ENCODE data around the gene COL27A1.

The COL27A1 gene

DNA sequence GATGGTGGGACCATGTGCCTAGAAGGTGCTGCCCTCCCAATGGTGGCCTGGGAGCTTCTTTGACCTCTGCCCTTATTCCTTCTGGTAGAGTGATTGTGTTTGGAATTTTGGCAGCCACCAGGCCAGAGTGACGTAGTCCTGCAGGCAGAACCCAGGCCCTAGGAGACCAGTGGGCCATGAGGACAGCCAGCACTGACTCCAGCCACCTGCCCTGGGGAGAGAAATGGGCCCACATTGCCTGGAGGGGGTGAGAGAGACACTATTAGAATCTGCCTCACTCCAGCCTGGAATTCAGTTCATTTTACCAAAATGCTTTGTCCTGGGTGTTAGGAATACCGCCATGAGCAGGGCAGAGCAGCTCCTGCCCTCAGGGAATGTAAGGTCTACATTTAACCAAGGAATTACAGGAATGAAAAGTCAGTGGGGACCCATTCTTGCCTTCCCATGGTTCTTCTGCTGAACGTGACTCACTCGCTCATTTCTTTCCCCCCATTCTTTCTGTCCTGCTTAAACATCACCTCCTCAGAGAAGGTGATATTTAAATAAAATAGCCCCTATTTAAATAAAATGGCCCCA is 5.5 kb upstream of the COL27A1 start:
- WGBS (ENCODE audit: extremely low coverage, insufficient coverage, low lambda C conversion rate): no CpG with 5 or more reads among the region's 4 CpGs
- Histone ChIP-seq H4K5ac (ENCODE audit: low read length) (no peak overlapping the region), H2BK5ac (ENCODE audit: low read length) (no peak overlapping the region), H3K23ac (ENCODE audit: low read length) (no peak overlapping the region), H4K8ac (ENCODE audit: low read depth, low read length) (no peak overlapping the region), H3K79me1 (ENCODE audit: low read length) (no peaks in the 10 kb centered on the region), H3K4me1 (ENCODE audit: control insufficient read depth, low read depth, low read length) (peaks cover 3% of the 10 kb centered on the region), H3K18ac (ENCODE audit: low read length) (no peak overlapping the region), H3K27me3 (ENCODE audit: insufficient read depth, low read length, poor library complexity) (peaks cover 4% of the 10 kb centered on the region), H3K36me3 (ENCODE audit: control insufficient read depth, insufficient read depth, low read length) (no peaks in the 10 kb centered on the region), H3K9ac (ENCODE audit: low read length) (no peak overlapping the region), H3K4me2 (ENCODE audit: low read length) (no peak overlapping the region), H2AK5ac (ENCODE audit: low read length) (no peak overlapping the region), H3K4me3 (ENCODE audit: low read length) (no peak overlapping the region), H3K4ac (ENCODE audit: low read depth, low read length) (no peak overlapping the region), H3K27ac (ENCODE audit: low read depth, low read length) (no peak overlapping the region), H3K79me2 (ENCODE audit: control insufficient read depth, insufficient read depth, low read length) (no peaks in the 10 kb centered on the region), H2BK15ac (replicated peaks; ENCODE audit: low read depth) (no peak overlapping the region), H3K56ac (ENCODE audit: low read length) (no peak overlapping the region), H2BK120ac (ENCODE audit: low read depth, low read length) (no peak overlapping the region)
- DNase-seq: peak; percentile 59

DNA sequence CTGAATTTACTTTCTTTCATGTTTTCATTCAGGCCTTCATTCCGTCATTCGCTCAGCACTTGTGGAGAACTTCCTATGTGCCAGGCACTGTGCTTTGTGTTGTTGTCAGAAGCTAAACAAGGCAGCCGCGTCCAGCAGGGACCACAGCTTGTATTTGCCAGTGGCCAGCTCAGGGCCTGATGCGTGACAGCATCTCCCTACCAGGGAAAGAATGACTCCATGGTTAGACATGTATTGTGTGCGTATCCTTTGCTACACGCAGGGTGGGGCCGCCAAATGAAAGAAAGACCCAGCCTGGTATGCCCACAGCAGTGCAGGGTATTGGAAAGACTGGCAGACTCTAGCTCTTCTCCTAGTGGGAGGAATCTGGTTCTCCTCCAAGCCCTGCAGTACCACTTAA is 4.7 kb upstream of the COL27A1 start:
- Histone ChIP-seq H2BK120ac (ENCODE audit: low read depth, low read length) (no peak overlapping the region), H3K4me2 (ENCODE audit: low read length) (no peak overlapping the region), H3K79me2 (ENCODE audit: control insufficient read depth, insufficient read depth, low read length) (no peaks in the 10 kb centered on the region), H2BK5ac (ENCODE audit: low read length) (no peak overlapping the region), H3K23ac (ENCODE audit: low read length) (no peak overlapping the region), H4K8ac (ENCODE audit: low read depth, low read length) (no peak overlapping the region), H2BK15ac (replicated peaks; ENCODE audit: low read depth) (no peak overlapping the region), H2AK5ac (ENCODE audit: low read length) (no peak overlapping the region), H3K36me3 (ENCODE audit: control insufficient read depth, insufficient read depth, low read length) (no peaks in the 10 kb centered on the region), H3K4me1 (ENCODE audit: control insufficient read depth, low read depth, low read length) (peaks cover 3% of the 10 kb centered on the region), H3K79me1 (ENCODE audit: low read length) (no peaks in the 10 kb centered on the region), H4K5ac (ENCODE audit: low read length) (no peak overlapping the region), H3K56ac (ENCODE audit: low read length) (no peak overlapping the region), H3K4ac (ENCODE audit: low read depth, low read length) (no peak overlapping the region), H3K27me3 (ENCODE audit: insufficient read depth, low read length, poor library complexity) (peaks cover 5% of the 10 kb centered on the region), H3K18ac (ENCODE audit: low read length) (no peak overlapping the region), H3K27ac (ENCODE audit: low read depth, low read length) (no peak overlapping the region), H3K4me3 (ENCODE audit: low read length) (no peak overlapping the region), H3K9ac (ENCODE audit: low read length) (no peak overlapping the region)
- no peak for DNase-seq
- no CpG with 5 or more reads among the region's 8 CpGs for WGBS (ENCODE audit: extremely low coverage, insufficient coverage, low lambda C conversion rate)

DNA sequence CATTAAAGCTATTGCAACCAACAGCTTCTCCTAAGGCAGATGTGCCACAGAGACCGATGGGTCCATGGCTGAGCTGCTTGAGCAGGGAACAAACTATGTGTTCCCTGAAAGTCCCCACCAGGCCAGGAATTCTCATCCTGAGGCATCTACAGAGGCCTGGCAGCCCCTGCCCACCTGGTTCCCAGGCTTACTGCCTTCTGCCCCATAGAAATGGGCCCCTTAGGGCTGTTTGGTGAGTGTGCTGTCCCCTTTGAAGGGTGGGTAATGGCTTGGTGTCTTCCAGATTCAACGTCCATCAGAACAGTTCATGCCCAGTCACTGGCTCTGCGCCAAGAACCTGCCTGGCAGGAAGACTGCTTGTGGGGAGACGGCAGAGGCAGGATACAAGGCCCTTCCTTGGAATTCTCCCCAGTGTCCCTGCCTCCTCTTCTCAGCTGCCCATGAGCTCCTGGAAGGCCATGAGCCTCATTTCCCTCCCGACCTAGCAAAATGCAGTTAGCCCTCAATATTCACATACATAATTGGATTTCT is 3.8 kb upstream of the COL27A1 start:
- peaks cover 2% of the 10 kb centered on the region for H3K79me1 ChIP-seq (ENCODE audit: low read length)
- H3K36me3 ChIP-seq (ENCODE audit: control insufficient read depth, insufficient read depth, low read length): no peaks in the 10 kb centered on the region
- no peak overlapping the region for H2BK5ac ChIP-seq (ENCODE audit: low read length)
- no peak overlapping the region for H2BK120ac ChIP-seq (ENCODE audit: low read depth, low read length)
- no peak for DNase-seq
- no peak overlapping the region for H4K8ac ChIP-seq (ENCODE audit: low read depth, low read length)
- H2BK15ac ChIP-seq (replicated peaks; ENCODE audit: low read depth): no peak overlapping the region
- H3K9ac ChIP-seq (ENCODE audit: low read length): no peak overlapping the region
- H3K79me2 ChIP-seq (ENCODE audit: control insufficient read depth, insufficient read depth, low read length): peaks cover 2% of the 10 kb centered on the region
- H3K4me1 ChIP-seq (ENCODE audit: control insufficient read depth, low read depth, low read length): peaks cover 3% of the 10 kb centered on the region
- no peak overlapping the region for H4K5ac ChIP-seq (ENCODE audit: low read length)
- no peak overlapping the region for H3K4me2 ChIP-seq (ENCODE audit: low read length)
- no peak overlapping the region for H2AK5ac ChIP-seq (ENCODE audit: low read length)
- no peak overlapping the region for H3K56ac ChIP-seq (ENCODE audit: low read length)
- H3K27me3 ChIP-seq (ENCODE audit: insufficient read depth, low read length, poor library complexity): peaks cover 5% of the 10 kb centered on the region
- no peak overlapping the region for H3K27ac ChIP-seq (ENCODE audit: low read depth, low read length)
- H3K4ac ChIP-seq (ENCODE audit: low read depth, low read length): no peak overlapping the region
- no CpG with 5 or more reads among the region's 5 CpGs for WGBS (ENCODE audit: extremely low coverage, insufficient coverage, low lambda C conversion rate)
- H3K23ac ChIP-seq (ENCODE audit: low read length): no peak overlapping the region
- no peak overlapping the region for H3K4me3 ChIP-seq (ENCODE audit: low read length)
- H3K18ac ChIP-seq (ENCODE audit: low read length): no peak overlapping the region

DNA sequence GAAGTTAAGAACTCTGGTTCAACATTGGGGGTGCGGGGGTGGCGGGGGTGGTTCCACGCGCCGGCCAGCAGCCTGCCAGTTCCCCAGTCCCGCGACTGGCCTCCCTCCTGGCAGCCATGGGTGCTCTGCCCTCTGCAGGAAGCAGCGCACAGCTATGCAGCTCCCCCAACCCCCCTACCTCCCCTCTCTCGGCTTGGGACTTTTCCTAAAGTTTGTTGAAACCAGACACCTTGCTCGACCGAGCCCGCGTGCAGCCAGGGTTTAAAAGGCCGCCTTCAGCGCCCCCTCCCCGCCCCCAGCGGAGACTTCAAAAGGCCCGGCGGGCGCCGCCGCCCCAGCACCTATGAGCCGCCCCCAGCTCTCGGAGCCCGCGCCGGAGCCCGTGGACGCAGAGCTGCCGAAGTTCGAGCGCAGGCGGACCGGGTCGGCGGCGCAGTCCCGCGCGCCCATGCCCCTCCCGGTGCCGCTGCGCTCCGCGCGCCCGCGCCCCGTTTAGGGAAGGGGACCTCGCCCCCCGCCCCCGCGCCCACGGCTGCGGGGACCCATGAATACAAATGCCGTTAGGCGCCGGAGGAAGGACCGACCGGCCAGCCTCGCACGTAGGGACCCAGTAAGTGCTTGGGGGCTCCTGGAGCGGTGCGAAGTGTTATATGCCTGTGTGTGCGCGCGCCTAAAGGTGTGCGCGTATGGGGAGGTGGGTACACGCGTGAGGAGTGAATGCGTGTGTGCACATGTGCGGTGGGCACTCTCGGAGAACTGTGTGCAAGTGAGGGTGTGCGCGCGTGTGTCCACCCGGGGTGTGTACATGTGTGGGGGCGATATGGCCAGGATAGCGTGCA is 1.4 kb upstream of the COL27A1 start:
- Histone ChIP-seq H2BK5ac (ENCODE audit: low read length) (no peak overlapping the region), H2AK5ac (ENCODE audit: low read length) (no peak overlapping the region), H3K27ac (ENCODE audit: low read depth, low read length) (no peak overlapping the region), H4K5ac (ENCODE audit: low read length) (no peak overlapping the region), H3K4me1 (ENCODE audit: control insufficient read depth, low read depth, low read length) (peaks cover 8% of the 10 kb centered on the region), H3K79me1 (ENCODE audit: low read length) (peaks cover 11% of the 10 kb centered on the region), H3K79me2 (ENCODE audit: control insufficient read depth, insufficient read depth, low read length) (peaks cover 13% of the 10 kb centered on the region), H3K4me3 (ENCODE audit: low read length) (peak overlapping the region; percentile 32), H3K56ac (ENCODE audit: low read length) (peak overlapping the region; percentile 88), H3K4me2 (ENCODE audit: low read length) (peak overlapping the region; percentile 94), H2BK120ac (ENCODE audit: low read depth, low read length) (no peak overlapping the region), H3K4ac (ENCODE audit: low read depth, low read length) (no peak overlapping the region), H3K18ac (ENCODE audit: low read length) (no peak overlapping the region), H4K8ac (ENCODE audit: low read depth, low read length) (no peak overlapping the region), H3K36me3 (ENCODE audit: control insufficient read depth, insufficient read depth, low read length) (no peaks in the 10 kb centered on the region), H3K27me3 (ENCODE audit: insufficient read depth, low read length, poor library complexity) (peaks cover 5% of the 10 kb centered on the region), H3K23ac (ENCODE audit: low read length) (peak overlapping the region; percentile 92), H3K9ac (ENCODE audit: low read length) (peak overlapping the region; percentile 59), H2BK15ac (replicated peaks; ENCODE audit: low read depth) (no peak overlapping the region)
- DNase-seq: peak; percentile 85
- WGBS (ENCODE audit: extremely low coverage, insufficient coverage, low lambda C conversion rate): no CpG with 5 or more reads among the region's 80 CpGs

DNA sequence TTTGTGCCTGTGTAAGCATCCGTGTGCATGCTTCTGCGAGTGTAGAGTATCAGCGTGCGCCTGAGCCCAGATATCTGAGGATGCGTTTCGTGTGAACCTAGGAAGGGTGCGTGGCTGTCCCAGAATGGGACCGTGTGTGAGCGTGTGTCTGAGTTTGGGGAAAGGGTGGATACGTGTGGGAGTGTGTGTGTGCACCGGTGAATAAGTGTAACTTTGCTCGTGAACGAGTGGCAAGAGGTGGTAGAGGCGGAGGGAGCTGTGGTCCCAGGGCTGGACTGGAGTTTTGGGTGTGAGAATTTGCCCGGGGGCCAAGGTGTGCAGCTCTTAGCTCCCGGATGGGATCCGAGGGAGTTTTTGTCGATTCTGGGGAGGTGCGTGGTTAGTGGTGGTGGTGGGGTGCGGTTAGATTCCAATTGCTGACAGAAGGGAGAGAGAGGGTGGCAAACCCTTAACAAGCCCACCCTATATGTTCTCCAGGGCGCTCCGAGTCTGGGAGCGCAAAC is 686 bp upstream of the COL27A1 start:
- Histone ChIP-seq H2AK5ac (ENCODE audit: low read length) (peak overlapping the region; percentile 98), H3K4me2 (ENCODE audit: low read length) (peak overlapping the region; percentile 94), H3K36me3 (ENCODE audit: control insufficient read depth, insufficient read depth, low read length) (no peaks in the 10 kb centered on the region), H2BK15ac (replicated peaks; ENCODE audit: low read depth) (no peak overlapping the region), H4K8ac (ENCODE audit: low read depth, low read length) (no peak overlapping the region), H3K4me3 (ENCODE audit: low read length) (peak overlapping the region; percentile 32), H3K79me2 (ENCODE audit: control insufficient read depth, insufficient read depth, low read length) (peaks cover 13% of the 10 kb centered on the region), H2BK5ac (ENCODE audit: low read length) (no peak overlapping the region), H3K56ac (ENCODE audit: low read length) (peak overlapping the region; percentile 88), H3K4me1 (ENCODE audit: control insufficient read depth, low read depth, low read length) (peaks cover 14% of the 10 kb centered on the region), H3K9ac (ENCODE audit: low read length) (peak overlapping the region; percentile 59), H3K27ac (ENCODE audit: low read depth, low read length) (no peak overlapping the region), H3K23ac (ENCODE audit: low read length) (peak overlapping the region; percentile 92), H2BK120ac (ENCODE audit: low read depth, low read length) (no peak overlapping the region), H3K18ac (ENCODE audit: low read length) (no peak overlapping the region), H4K5ac (ENCODE audit: low read length) (no peak overlapping the region), H3K4ac (ENCODE audit: low read depth, low read length) (no peak overlapping the region), H3K27me3 (ENCODE audit: insufficient read depth, low read length, poor library complexity) (peaks cover 5% of the 10 kb centered on the region), H3K79me1 (ENCODE audit: low read length) (peaks cover 11% of the 10 kb centered on the region)
- no CpG with 5 or more reads among the region's 23 CpGs for WGBS (ENCODE audit: extremely low coverage, insufficient coverage, low lambda C conversion rate)
- no peak for DNase-seq
